DND-41 (cell line): ENCODE measurements around the gene SLC66A2.

ENCODE experiments used
- ATAC-seq: fragments of 200-7000 bp; cut with Tn5 transposase; 3 replicates; pipeline ENCODE4 v1.9.1; 2021; ENCODE audit warnings: low read depth; ENCODE audit not compliant: insufficient read depth
- DNase-seq: peaks from one replicate; pipeline ENCODE4 v3.0.0-alpha.2; 2020
- H2AFZ ChIP-seq: 2 replicates; pipeline ENCODE4 v1.6.0; 2012; ENCODE audit warnings: low read depth, low read length
- H3K27ac ChIP-seq: 2 replicates; pipeline ENCODE4 v1.5.1; 2012; ENCODE audit warnings: low read length, inconsistent platforms
- H3K27me3 ChIP-seq: fragments of 200-600 bp; sonication (generic); 2 replicates; pipeline ENCODE4 v1.6.0; 2012; ENCODE audit warnings: low read length, mild to moderate bottlenecking, inconsistent platforms; ENCODE audit not compliant: insufficient read depth, poor library complexity
- H3K36me3 ChIP-seq: 2 replicates; pipeline ENCODE4 v1.5.1; 2012; ENCODE audit warnings: low read length, inconsistent platforms; ENCODE audit not compliant: insufficient read depth
- H3K4me1 ChIP-seq: 2 replicates; pipeline ENCODE4 v1.5.1; 2012; ENCODE audit warnings: mild to moderate bottlenecking, low read length; ENCODE audit not compliant: insufficient read depth
- H3K4me2 ChIP-seq: 2 replicates; pipeline ENCODE4 v1.6.0; 2012; ENCODE audit warnings: mild to moderate bottlenecking, moderate library complexity, low read length, inconsistent platforms; ENCODE audit not compliant: insufficient read depth
- H3K4me3 ChIP-seq, 2 experiments: fragments of 200-600 bp in 1 of 2; shearing (Covaris generic) in 1 of 2; 2 replicates each; pipeline ENCODE4 v1.5.1; 2012 to 2016; ENCODE audit warnings: inconsistent platforms in 2 of 2, low read length in 2 of 2, mild to moderate bottlenecking in 2 of 2, low read depth in 1 of 2, moderate library complexity in 1 of 2
- H3K79me2 ChIP-seq: 2 replicates; pipeline ENCODE4 v1.6.0; 2012; ENCODE audit warnings: low read length, inconsistent platforms; ENCODE audit not compliant: insufficient read depth
- H3K9ac ChIP-seq: 2 replicates; pipeline ENCODE4 v1.6.0; 2012; ENCODE audit warnings: low read depth, mild to moderate bottlenecking, inconsistent platforms, low read length, moderate library complexity
- H3K9me3 ChIP-seq: 2 replicates; pipeline ENCODE4 v1.5.1; 2012; ENCODE audit warnings: low read length, moderate library complexity, mild to moderate bottlenecking, inconsistent platforms; ENCODE audit not compliant: insufficient read depth, severe bottlenecking
- H4K20me1 ChIP-seq: 2 replicates; pipeline ENCODE4 v1.6.0; 2012; ENCODE audit warnings: low read length; ENCODE audit not compliant: insufficient read depth
- EZH2 ChIP-seq: IDR thresholded peaks from 3 replicates; pipeline ENCODE4 v1.6.1; 2012; ENCODE audit warnings: borderline replicate concordance, low read depth, mild to moderate bottlenecking, moderate library complexity, low read length, inconsistent platforms; ENCODE audit not compliant: severe bottlenecking
- TF ChIP-seq, protein P1 (sequence below): IDR thresholded peaks from 2 replicates; pipeline ENCODE4 v1.5.1; 2012; ENCODE audit warnings: borderline replicate concordance, low read length, moderate library complexity, mild to moderate bottlenecking; ENCODE audit not compliant: poor library complexity, severe bottlenecking; ENCODE audit errors: extremely low read depth

SLC66A2 gene

GRCh38 chr18:79921984-79922965, 29.2 kb downstream of the SLC66A2 start:
- Histone ChIP-seq H3K9me3 (no peaks in the 10 kb centered on the region), H3K27ac (no peak overlapping the region), H3K27me3 (no peaks in the 10 kb centered on the region), H3K79me2 (peaks cover 8% of the 10 kb centered on the region; the same call in 1 of the 2 replicates), H3K9ac (no peak overlapping the region), H3K4me3 (no peak overlapping the region), H3K36me3 (peaks cover 33% of the 10 kb centered on the region), H4K20me1 (peaks cover 16% of the 10 kb centered on the region; the same call in 1 of the 2 replicates), H3K4me1 (no peaks in the 10 kb centered on the region), H3K4me2 (no peak overlapping the region), H2AFZ (no peak overlapping the region)
- TF ChIP-seq, protein P1, sequence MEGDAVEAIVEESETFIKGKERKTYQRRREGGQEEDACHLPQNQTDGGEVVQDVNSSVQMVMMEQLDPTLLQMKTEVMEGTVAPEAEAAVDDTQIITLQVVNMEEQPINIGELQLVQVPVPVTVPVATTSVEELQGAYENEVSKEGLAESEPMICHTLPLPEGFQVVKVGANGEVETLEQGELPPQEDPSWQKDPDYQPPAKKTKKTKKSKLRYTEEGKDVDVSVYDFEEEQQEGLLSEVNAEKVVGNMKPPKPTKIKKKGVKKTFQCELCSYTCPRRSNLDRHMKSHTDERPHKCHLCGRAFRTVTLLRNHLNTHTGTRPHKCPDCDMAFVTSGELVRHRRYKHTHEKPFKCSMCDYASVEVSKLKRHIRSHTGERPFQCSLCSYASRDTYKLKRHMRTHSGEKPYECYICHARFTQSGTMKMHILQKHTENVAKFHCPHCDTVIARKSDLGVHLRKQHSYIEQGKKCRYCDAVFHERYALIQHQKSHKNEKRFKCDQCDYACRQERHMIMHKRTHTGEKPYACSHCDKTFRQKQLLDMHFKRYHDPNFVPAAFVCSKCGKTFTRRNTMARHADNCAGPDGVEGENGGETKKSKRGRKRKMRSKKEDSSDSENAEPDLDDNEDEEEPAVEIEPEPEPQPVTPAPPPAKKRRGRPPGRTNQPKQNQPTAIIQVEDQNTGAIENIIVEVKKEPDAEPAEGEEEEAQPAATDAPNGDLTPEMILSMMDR: no peak
- TF ChIP-seq EZH2: no peak
- DNase-seq: no peak
- peak; percentile 49 for ATAC-seq

DNA sequence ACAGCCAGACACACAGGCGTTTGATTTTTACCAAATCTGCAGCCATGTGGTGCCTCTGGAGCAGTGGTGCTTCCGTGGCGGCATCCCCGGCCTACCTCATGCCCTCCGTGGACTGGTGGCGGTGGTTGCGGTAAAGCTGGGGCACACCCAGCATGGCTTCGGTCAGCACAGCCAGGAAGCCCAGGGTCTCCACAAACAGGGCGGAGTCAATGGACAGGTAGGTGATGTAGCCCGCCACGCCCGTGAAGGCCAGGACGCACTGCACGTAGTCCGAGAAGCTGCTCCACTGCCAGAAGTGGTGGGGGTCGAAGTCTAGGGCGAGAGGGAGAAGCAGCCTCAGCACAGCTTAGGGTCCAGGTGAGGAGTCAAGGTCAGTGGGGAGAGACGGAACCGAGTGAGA, 32.4 kb downstream of the SLC66A2 start:
- H2AFZ ChIP-seq: no peak overlapping the region
- no peaks in the 10 kb centered on the region for H3K27me3 ChIP-seq
- TF ChIP-seq EZH2: no peak
- TF ChIP-seq, protein P1: no peak
- peaks cover 11% of the 10 kb centered on the region; the same call in 1 of the 2 replicates for H3K79me2 ChIP-seq
- ATAC-seq (no peak), DNase-seq (no peak)
- no peaks in the 10 kb centered on the region for H3K4me1 ChIP-seq
- peaks cover 2% of the 10 kb centered on the region for H3K9me3 ChIP-seq
- no peak overlapping the region for H3K9ac ChIP-seq
- H3K4me2 ChIP-seq: no peak overlapping the region
- no peak overlapping the region for H3K4me3 ChIP-seq
- H4K20me1 ChIP-seq: peaks cover 29% of the 10 kb centered on the region
- peaks cover 53% of the 10 kb centered on the region for H3K36me3 ChIP-seq
- H3K27ac ChIP-seq: no peak overlapping the region

GRCh38 chr18:79918615-79919011, 32.8 kb downstream of the SLC66A2 start:
- Histone ChIP-seq H3K27me3 (no peaks in the 10 kb centered on the region), H3K36me3 (peaks cover 52% of the 10 kb centered on the region), H3K4me1 (no peaks in the 10 kb centered on the region), H4K20me1 (peaks cover 29% of the 10 kb centered on the region), H3K4me3 (no peak overlapping the region), H3K4me2 (no peak overlapping the region), H2AFZ (no peak overlapping the region), H3K9me3 (peaks cover 2% of the 10 kb centered on the region), H3K9ac (no peak overlapping the region), H3K27ac (no peak overlapping the region), H3K79me2 (peaks cover 11% of the 10 kb centered on the region; the same call in 1 of the 2 replicates)
- no peak for TF ChIP-seq EZH2
- TF ChIP-seq, protein P1: no peak
- DNase-seq (no peak), ATAC-seq (no peak)
